Measurements from ENCODE around the gene PPIE. TPM values are rescaled to one million over a fixed set of nuclear protein-coding genes. Genes with fewer than 3 reads are reported as not detected.

Gene PPIE
- total RNA-seq, result 33.7 and 33.8 TPM in 2 replicates

GRCh38 chr1:39738622-39739366 is at the start of gene PPIE:
Gene PPIE, plus strand, starts transcription at chr1:39738882. Its CDS starts 19 bp downstream, at chr1:39738901.

DNA sequence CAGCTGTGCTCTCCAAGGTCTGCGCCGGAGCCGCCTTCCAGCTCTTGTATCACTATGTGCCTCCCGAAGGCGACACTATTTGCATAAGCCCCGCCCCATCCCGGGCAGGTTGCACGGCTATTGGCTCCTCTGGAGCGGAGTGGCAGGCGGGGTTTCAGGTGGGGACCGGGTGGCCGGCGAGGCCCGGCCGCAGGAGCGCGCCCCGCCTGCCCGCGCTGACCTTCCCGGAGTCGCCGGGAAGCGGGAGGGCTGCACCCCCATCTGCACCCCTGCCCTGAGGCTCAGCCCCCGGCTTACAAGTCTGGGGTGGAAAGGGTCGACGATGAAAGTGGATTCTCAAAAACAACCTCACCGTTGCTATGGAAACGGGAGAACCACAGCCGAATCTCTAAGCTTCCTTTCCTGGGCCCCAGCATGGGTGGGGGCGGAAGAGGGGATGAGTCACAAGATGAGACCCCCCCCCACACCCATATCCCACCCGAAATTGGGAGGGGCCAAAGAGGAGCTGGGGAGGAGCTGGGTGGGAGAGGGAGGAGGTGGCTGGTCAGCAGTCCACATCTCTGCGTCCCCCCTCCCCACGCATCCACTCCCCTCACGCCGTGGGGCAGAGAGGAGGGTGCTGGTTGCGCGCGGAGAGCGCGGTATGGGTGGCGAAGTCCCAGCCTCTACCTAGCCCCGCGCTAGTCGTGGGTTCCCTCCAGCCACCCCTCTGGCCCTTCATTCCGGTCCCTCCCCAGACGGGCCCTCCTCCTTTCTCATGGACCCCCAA is 47.1 kb upstream of the PPIE start, which contains the start of gene HPCAL4:
TSS of gene HPCAL4 (minus strand) at position 51 of the 769 bp plus-strand sequence. CDS start 6,830 bp downstream, outside the sequence.

DNA sequence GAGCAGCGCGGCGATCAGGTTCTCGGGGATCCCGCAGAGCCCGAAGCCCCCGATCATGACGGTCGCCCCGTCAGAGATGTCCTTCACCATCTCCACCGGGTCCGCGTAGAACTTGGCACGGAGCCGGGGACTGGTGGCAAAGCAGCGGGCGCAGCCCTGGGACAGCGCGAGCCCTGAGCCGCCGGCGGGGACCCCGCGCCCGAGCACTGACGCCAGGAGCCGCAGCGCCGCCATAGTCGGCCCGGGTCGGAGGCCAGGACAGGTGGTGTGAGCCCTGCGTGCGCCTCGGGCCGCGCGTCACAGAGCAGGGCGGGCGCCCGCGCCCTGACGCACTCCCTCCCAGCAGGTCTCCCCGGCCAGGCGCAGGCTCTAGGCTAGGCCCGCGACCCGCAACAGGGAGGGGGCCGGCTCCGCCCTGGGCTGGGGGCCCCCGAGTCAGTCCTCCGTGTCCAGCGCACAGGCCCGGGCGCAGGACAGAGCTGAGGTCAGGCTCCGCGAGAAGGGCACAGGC is 32.4 kb downstream of the PPIE start, which contains the start of gene OXCT2:
TSS of gene OXCT2 (minus strand) at position 327 of the 511 bp plus-strand sequence. CDS start at position 234, 93 bp downstream.

DNA sequence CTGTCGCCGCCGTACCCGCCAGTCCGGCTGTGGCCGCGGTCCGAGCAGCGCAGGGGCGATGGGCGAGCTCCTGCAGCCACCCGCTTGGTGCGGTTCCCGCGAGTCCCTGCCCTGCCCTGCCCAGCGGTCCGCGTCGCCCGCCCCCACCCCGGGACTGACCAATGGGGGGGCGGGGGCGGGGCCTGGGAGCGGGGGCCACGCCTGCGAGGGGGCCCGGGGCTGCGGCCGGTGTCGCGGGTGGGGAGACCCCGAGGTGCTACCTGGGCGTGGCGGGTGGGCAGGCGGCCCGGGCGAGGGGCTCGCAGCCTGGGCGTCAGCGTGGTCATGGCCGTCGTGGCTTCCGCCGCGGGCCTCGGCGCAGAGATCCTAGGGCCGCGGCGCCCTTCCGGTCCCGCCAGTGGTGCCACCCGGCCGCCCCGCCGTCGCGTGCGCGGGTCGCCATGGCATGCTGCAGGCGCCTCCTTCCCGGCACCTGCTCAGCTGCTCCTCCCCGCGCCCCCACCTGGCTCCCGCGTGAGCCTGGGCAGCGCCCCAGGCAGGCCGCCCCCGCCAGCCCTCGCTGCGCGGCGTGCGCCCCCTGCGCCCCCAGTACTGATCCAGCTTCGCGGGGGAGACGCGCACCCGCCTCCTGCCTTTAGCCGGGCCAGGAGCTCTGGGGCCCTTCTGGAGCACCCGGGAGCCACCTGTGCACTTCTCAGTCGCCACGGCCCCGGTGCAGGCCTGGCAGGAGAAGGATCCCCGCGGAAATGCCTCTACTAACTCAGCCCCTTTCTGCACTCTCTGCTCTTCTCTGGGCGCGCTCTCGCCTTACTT is 50.3 kb downstream of the PPIE start, which contains the start of gene BMP8B:
TSS of gene BMP8B (minus strand) at position 108 of the 813 bp plus-strand sequence. CDS start 380 bp downstream, outside the sequence.

Small RNA genes within 50 kb of the gene (small RNA-seq; reads per million reads assigned to genes)
- gene AL033527.1 (not detected), gene RNU7-121P (not detected)

Other genes starting within 250 kb of the PPIE start
- 0.13 TPM in 1 of 2 replicates, not detected in the other for gene BMP8A, start 247.2 kb upstream of the PPIE start, total RNA-seq
- gene PABPC4, start 162.1 kb upstream of the PPIE start, total RNA-seq, result 156 and 172 TPM in 2 replicates
- gene HEYL, start 99.2 kb upstream of the PPIE start, total RNA-seq, result under 0.01 TPM in 1 of 2 replicates, not detected in the other
- gene NT5C1A, start 66.8 kb upstream of the PPIE start, total RNA-seq, result not detected in 2 replicates
- not detected in 2 replicates for gene HPCAL4, start 47.4 kb upstream of the PPIE start, total RNA-seq
- 2.2 and 3.4 TPM in 2 replicates for gene OXCT2, start 32.5 kb downstream of the PPIE start, total RNA-seq
- under 0.01 TPM in 1 of 2 replicates, not detected in the other for gene BMP8B, start 50.0 kb downstream of the PPIE start, total RNA-seq
- gene TRIT1, start 144.6 kb downstream of the PPIE start, total RNA-seq, result 26.5 and 26.9 TPM in 2 replicates
- gene MYCL, start 163.0 kb downstream of the PPIE start, total RNA-seq, result 0.22 and 0.65 TPM in 2 replicates
- gene MFSD2A, start 216.3 kb downstream of the PPIE start, total RNA-seq, result 2.1 and 2.4 TPM in 2 replicates

Measured in articular chondrocyte of knee joint (primary cell).